SU-DHL-6 (cell line): ENCODE data around the gene SYT11.

Source experiments
- CTCF ChIP-seq: fragments of 200-600 bp; sonication (generic); IDR thresholded peaks from one replicate; pipeline ENCODE4 v1.5.1; 2017; ENCODE audit warnings: antibody characterized with exemption, mild to moderate bottlenecking, low read length, moderate library complexity; ENCODE audit not compliant: insufficient read depth, poor library complexity, severe bottlenecking
- EZH2phosphoT487 ChIP-seq: fragments of 200-600 bp; sonication (generic), shearing (Covaris generic); conservative IDR thresholded peaks from 2 replicates; pipeline ENCODE4 v1.6.1; 2018; ENCODE audit warnings: mild to moderate bottlenecking, antibody characterized with exemption, low read length, moderate library complexity, mixed read lengths

- TF ChIP-seq CTCF (no peak), EZH2phosphoT487 (no peak)
These were observed 54.8 kb downstream of the SYT11 start for GRCh38 chr1:155913969-155914757.
